Measurements from ENCODE around the gene EXOC3L2.

DNA sequence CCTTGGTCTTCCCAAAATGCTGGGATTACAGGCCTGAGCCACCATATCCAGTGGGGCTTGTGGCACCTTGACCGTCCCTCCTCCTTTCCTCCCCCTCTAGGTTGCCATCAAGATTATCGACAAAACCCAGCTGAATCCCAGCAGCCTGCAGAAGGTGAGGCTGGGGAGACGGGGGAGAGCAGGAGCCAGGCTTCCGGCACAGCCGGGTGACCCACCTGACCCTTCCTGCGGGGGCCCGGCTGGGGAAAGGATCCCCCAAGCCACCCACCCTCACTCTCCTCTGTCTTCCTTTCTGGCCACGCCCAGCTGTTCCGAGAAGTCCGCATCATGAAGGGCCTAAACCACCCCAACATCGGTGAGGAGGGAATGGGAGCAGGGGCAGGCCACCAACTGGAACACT, 17.8 kb upstream of the EXOC3L2 start:
- TF ChIP-seq, protein P1, sequence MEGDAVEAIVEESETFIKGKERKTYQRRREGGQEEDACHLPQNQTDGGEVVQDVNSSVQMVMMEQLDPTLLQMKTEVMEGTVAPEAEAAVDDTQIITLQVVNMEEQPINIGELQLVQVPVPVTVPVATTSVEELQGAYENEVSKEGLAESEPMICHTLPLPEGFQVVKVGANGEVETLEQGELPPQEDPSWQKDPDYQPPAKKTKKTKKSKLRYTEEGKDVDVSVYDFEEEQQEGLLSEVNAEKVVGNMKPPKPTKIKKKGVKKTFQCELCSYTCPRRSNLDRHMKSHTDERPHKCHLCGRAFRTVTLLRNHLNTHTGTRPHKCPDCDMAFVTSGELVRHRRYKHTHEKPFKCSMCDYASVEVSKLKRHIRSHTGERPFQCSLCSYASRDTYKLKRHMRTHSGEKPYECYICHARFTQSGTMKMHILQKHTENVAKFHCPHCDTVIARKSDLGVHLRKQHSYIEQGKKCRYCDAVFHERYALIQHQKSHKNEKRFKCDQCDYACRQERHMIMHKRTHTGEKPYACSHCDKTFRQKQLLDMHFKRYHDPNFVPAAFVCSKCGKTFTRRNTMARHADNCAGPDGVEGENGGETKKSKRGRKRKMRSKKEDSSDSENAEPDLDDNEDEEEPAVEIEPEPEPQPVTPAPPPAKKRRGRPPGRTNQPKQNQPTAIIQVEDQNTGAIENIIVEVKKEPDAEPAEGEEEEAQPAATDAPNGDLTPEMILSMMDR (IDR thresholded peaks at IDR 0.05): no peak
- TF ChIP-seq EP300 (IDR thresholded peaks at IDR 0.05): no peak
- TF ChIP-seq POLR2A (IDR thresholded peaks at IDR 0.05): no peak
